Inflammatory macrophage treated with lipopolysaccharide for 1 hour (primary cell): ENCODE data around the gene FHIT.

ENCODE experiments used
- DNase-seq, 2 donors: peaks; one replicate each; pipeline ENCODE4 v3.0.0-alpha.2; 2020 to 2022

The FHIT gene

GRCh38 chr3:60304112-60304511 lies 947.1 kb downstream of the FHIT start:
- DNase-seq = no peak

GRCh38 chr3:60303160-60303559 lies 948.1 kb downstream of the FHIT start:
- no peak for DNase-seq

- DNase-seq = no peak
Measured at GRCh38 chr3:60301142-60301541, 950.1 kb downstream of the FHIT start.

GRCh38 chr3:60298141-60298540 lies 953.1 kb downstream of the FHIT start:
- DNase-seq = no peak

- DNase-seq = no peak
Measured at GRCh38 chr3:60294181-60294580, 957.1 kb downstream of the FHIT start.

- no peak for DNase-seq
Measured at GRCh38 chr3:60291115-60291514, 960.1 kb downstream of the FHIT start.

GRCh38 chr3:60290122-60290492 lies 961.1 kb downstream of the FHIT start:
- DNase-seq = no peak

GRCh38 chr3:60289341-60290121 lies 961.7 kb downstream of the FHIT start:
- no peak for DNase-seq

- no peak for DNase-seq
Measured at GRCh38 chr3:60282866-60283265, 968.4 kb downstream of the FHIT start.

GRCh38 chr3:60281970-60282369 lies 969.3 kb downstream of the FHIT start:
- no peak for DNase-seq

- no peak for DNase-seq
Measured at GRCh38 chr3:60277361-60277800, 973.9 kb downstream of the FHIT start.

- no peak for DNase-seq
Measured at GRCh38 chr3:60276615-60277014, 974.6 kb downstream of the FHIT start.

- no peak for DNase-seq
Measured at GRCh38 chr3:60274646-60275045, 976.6 kb downstream of the FHIT start.

GRCh38 chr3:60274098-60274497 lies 977.2 kb downstream of the FHIT start:
- no peak for DNase-seq

GRCh38 chr3:60269829-60270266 lies 981.4 kb downstream of the FHIT start:
- DNase-seq = no peak

- DNase-seq = no peak
Measured at GRCh38 chr3:60269377-60269776, 981.9 kb downstream of the FHIT start.

- DNase-seq = no peak
Measured at GRCh38 chr3:60268123-60268522, 983.1 kb downstream of the FHIT start.

- DNase-seq = no peak
Measured at GRCh38 chr3:60266444-60266843, 984.8 kb downstream of the FHIT start.

- DNase-seq = no peak
Measured at GRCh38 chr3:60263191-60263590, 988.1 kb downstream of the FHIT start.

- DNase-seq = no peak
Measured at GRCh38 chr3:60262546-60262945, 988.7 kb downstream of the FHIT start.

- no peak for DNase-seq
Measured at GRCh38 chr3:60260546-60260945, 990.7 kb downstream of the FHIT start.

- no peak for DNase-seq
Measured at GRCh38 chr3:60250810-60251209, 1000.4 kb downstream of the FHIT start.

GRCh38 chr3:60250206-60250605 lies 1001.0 kb downstream of the FHIT start:
- no peak for DNase-seq

- DNase-seq = no peak
Measured at GRCh38 chr3:60246361-60246760, 1004.9 kb downstream of the FHIT start.

GRCh38 chr3:60243456-60243855 lies 1007.8 kb downstream of the FHIT start:
- DNase-seq = no peak
